Heart left ventricle (tissue), 13 donors: ENCODE data around the gene HMGA1.

Source experiments
- CTCF ChIP-seq, 12 donors: fragments of 200-600 bp; sonication (generic) in 4 of 12; IDR thresholded peaks; one replicate each; pipeline versions ENCODE4 v1.5.0 to v1.8.0; 2018 to 2022; ENCODE audit warnings: antibody characterized with exemption in 12 of 12, mild to moderate bottlenecking in 5 of 12
- POLR2A ChIP-seq, 2 donors: fragments of 450-650 bp; IDR thresholded peaks; one replicate each; pipeline ENCODE4 v1.6.1; 2017; ENCODE audit warnings: antibody characterized with exemption in 2 of 2, mild to moderate bottlenecking in 2 of 2, moderate library complexity in 2 of 2
- donor health status: ischemic (EF 13 %, LVEDD 7.1; RV severe dilation, severe dysfunction).
- donor health status: DM: no; HTN: yes; CAD: no.
- donor health status: DM: no; HTN: no; CAD: no.
- donor health status: ischemic (EF 25% LVEDD 6.9; RV normal size, moderate dysfunction).
- donor health status: ischemic (EF 25% LVEDD 5.7; RV mildly dilated, moderate dysfunction).
- donor health status: ischemic (EF 35%, LVEDD 5.7; RV mildly dilated, moderate dysfunction).
- donor health status: nonischemic (EF 11% LVEDD 7.7; RV severe dilation, severe dysfunction).
- donor health status: DM: yes; HTN: yes; CAD: no.
- donor health status: PGD.
- donor health status: ischemic (EF 29% LVEDD 5.4; RV normal size, mild dysfunction).
- donor health status: nonischemic (EF 23%, LVEDD 6.1; RV moderate dilation, normal function).

GRCh38 chr6:34237722-34238584, 1.3 kb downstream of the HMGA1 start:
- TF ChIP-seq CTCF (IDR thresholded peaks at IDR 0.05) (peak in 7 of 12 donors; percentile 4 to 35 (median 19)), POLR2A (IDR thresholded peaks at IDR 0.05) (no peak)
